IMR-90 (cell line): Measurements from ENCODE around the gene CD99L2.

Source experiments
- BHLHE40 ChIP-seq: fragments of 150-350 bp; IDR thresholded peaks from 2 replicates; pipeline ENCODE4 v1.6.1; 2016; ENCODE audit warnings: mild to moderate bottlenecking, low read depth, low read length
- MXI1 ChIP-seq: IDR thresholded peaks from 2 replicates; pipeline ENCODE4 v1.6.1; 2012; ENCODE audit warnings: low read depth, mild to moderate bottlenecking, low read length, moderate library complexity, borderline replicate concordance
- POLR2A ChIP-seq: IDR thresholded peaks from 2 replicates; pipeline ENCODE4 v1.6.1; 2012; ENCODE audit warnings: mild to moderate bottlenecking, low read depth, low read length
- RCOR1 ChIP-seq: IDR thresholded peaks from 2 replicates; pipeline ENCODE4 v1.6.1; 2012; ENCODE audit warnings: mild to moderate bottlenecking, low read length, improper control_type of control experiment; ENCODE audit not compliant: insufficient replicate concordance
- RFX5 ChIP-seq: IDR thresholded peaks from 2 replicates; pipeline ENCODE4 v1.8.0; 2012; ENCODE audit warnings: low read depth, mild to moderate bottlenecking, low read length, moderate library complexity
- SMC3 ChIP-seq: fragments of 150-350 bp; IDR thresholded peaks from 2 replicates; pipeline ENCODE4 v1.6.1; 2016; ENCODE audit warnings: low read depth, mild to moderate bottlenecking, antibody characterized with exemption, low read length, moderate library complexity
- TF ChIP-seq, protein P1 (sequence below): conservative IDR thresholded peaks from 2 replicates; pipeline ENCODE4 v1.5.1; 2012; ENCODE audit warnings: mild to moderate bottlenecking, low read depth, low read length, improper control_type of control experiment
- TF ChIP-seq, protein P2 (sequence below): fragments of 150-350 bp; IDR thresholded peaks from 2 replicates; pipeline ENCODE4 v1.6.1; 2017; ENCODE audit warnings: mild to moderate bottlenecking, antibody characterized with exemption, low read length, low read depth

- TF ChIP-seq, protein P1, sequence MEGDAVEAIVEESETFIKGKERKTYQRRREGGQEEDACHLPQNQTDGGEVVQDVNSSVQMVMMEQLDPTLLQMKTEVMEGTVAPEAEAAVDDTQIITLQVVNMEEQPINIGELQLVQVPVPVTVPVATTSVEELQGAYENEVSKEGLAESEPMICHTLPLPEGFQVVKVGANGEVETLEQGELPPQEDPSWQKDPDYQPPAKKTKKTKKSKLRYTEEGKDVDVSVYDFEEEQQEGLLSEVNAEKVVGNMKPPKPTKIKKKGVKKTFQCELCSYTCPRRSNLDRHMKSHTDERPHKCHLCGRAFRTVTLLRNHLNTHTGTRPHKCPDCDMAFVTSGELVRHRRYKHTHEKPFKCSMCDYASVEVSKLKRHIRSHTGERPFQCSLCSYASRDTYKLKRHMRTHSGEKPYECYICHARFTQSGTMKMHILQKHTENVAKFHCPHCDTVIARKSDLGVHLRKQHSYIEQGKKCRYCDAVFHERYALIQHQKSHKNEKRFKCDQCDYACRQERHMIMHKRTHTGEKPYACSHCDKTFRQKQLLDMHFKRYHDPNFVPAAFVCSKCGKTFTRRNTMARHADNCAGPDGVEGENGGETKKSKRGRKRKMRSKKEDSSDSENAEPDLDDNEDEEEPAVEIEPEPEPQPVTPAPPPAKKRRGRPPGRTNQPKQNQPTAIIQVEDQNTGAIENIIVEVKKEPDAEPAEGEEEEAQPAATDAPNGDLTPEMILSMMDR: no peak
- TF ChIP-seq RFX5: no peak
- no peak for TF ChIP-seq POLR2A
- no peak for TF ChIP-seq MXI1
- TF ChIP-seq, protein P2, sequence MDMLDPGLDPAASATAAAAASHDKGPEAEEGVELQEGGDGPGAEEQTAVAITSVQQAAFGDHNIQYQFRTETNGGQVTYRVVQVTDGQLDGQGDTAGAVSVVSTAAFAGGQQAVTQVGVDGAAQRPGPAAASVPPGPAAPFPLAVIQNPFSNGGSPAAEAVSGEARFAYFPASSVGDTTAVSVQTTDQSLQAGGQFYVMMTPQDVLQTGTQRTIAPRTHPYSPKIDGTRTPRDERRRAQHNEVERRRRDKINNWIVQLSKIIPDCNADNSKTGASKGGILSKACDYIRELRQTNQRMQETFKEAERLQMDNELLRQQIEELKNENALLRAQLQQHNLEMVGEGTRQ: no peak
- no peak for TF ChIP-seq RCOR1
- no peak for TF ChIP-seq SMC3
- TF ChIP-seq BHLHE40: no peak
Measured at GRCh38 chrX:150873616-150874015, 24.9 kb downstream of the CD99L2 start.
